Measurements from ENCODE around the gene NEXMIF.

DNA sequence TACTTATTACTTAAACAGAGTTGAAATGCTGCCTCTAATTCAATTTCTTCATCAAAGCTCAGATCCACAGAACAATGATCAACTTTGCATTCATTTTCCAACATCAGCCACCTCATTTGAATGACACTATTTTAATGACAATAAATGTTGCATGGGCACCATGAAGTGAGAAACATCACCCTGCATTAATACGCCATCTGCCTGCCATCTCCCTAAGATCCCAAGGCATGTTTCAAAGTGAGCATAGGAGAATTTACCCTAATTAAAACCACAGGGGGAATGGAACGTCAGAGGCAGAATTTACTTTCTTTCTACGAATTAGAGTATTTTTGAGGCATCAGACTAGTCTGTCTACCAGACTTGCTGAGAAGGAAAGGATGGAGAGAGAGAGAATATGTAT lies 32.7 kb downstream of the NEXMIF start:
- no peak for TF ChIP-seq POLR2A (IDR thresholded peaks at IDR 0.05)
- TF ChIP-seq, protein P1, sequence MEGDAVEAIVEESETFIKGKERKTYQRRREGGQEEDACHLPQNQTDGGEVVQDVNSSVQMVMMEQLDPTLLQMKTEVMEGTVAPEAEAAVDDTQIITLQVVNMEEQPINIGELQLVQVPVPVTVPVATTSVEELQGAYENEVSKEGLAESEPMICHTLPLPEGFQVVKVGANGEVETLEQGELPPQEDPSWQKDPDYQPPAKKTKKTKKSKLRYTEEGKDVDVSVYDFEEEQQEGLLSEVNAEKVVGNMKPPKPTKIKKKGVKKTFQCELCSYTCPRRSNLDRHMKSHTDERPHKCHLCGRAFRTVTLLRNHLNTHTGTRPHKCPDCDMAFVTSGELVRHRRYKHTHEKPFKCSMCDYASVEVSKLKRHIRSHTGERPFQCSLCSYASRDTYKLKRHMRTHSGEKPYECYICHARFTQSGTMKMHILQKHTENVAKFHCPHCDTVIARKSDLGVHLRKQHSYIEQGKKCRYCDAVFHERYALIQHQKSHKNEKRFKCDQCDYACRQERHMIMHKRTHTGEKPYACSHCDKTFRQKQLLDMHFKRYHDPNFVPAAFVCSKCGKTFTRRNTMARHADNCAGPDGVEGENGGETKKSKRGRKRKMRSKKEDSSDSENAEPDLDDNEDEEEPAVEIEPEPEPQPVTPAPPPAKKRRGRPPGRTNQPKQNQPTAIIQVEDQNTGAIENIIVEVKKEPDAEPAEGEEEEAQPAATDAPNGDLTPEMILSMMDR (IDR thresholded peaks at IDR 0.05), result no peak
